HCT116 (cell line): ENCODE measurements around the gene DLX3. TPM values are rescaled to one million over a fixed set of nuclear protein-coding genes. Genes with fewer than 3 reads are reported as not detected.

Experiments
- ATAC-seq: fragments of 200-7000 bp; cut with Tn5 transposase; 2 replicates; pipeline ENCODE4 v1.9.1; 2020; ENCODE audit warnings: mild to moderate bottlenecking, moderate library complexity
- BruUV-seq: library from RNA; stranded (reverse); fragments of 400-500 nt; replicated peaks from 2 replicates; lab custom pipeline; 2021; lab: Mats Ljungman, UMichigan
- CTCF ChIA-PET: fragments of 300-600 bp; sonication (Branson Sonifier 250); formaldehyde crosslinking; loops from one replicate; lab custom pipeline; 2021; ENCODE audit warnings: antibody characterized with exemption; lab: Charles Lee
- POLR2A ChIA-PET: fragments of 300-600, 350-600 bp; sonication (Branson Sonifier 250); formaldehyde crosslinking; loops from one replicate; lab custom pipeline; 2021; ENCODE audit warnings: antibody characterized with exemption; lab: Charles Lee
- RAD21 ChIA-PET, 2 experiments: fragments of 300-600 bp; sonication (Branson Sonifier 250); formaldehyde crosslinking; loops; one replicate each; lab custom pipeline; 2023; ENCODE audit warnings: low total read pairs in 2 of 2; ENCODE audit not compliant: uncharacterized antibody in 2 of 2, unreplicated experiment in 2 of 2, low non-redundant PET in 1 of 2; lab: Charles Lee
- DNase-seq: peaks from one replicate; pipeline ENCODE4 v3.0.0-alpha.2; 2010; ENCODE audit warnings: low read depth, low spot score
- H2AFZ ChIP-seq: fragments of 200-600 bp; shearing (Covaris generic), sonication (generic); 2 replicates; pipeline ENCODE4 v1.6.1; 2017; ENCODE audit warnings: low read depth, mixed run types, mixed read lengths, antibody characterized with exemption, low read length; ENCODE audit not compliant: poor library complexity, severe bottlenecking
- H3K27ac ChIP-seq: 2 replicates; pipeline ENCODE4 v1.5.1; 2012; ENCODE audit warnings: low read depth, low read length
- H3K27me3 ChIP-seq: fragments of 200-600 bp; sonication (generic); 2 replicates; pipeline ENCODE4 v1.6.1; 2016; ENCODE audit warnings: mixed run types, low read length, mixed read lengths; ENCODE audit not compliant: insufficient read depth
- H3K36me3 ChIP-seq, 2 experiments: fragments of 200-500 bp in 1 of 2; fragments of 200-600 bp in 1 of 2; sonication (Bioruptor generic) in 1 of 2; sonication (generic) in 1 of 2; 2 replicates each; pipeline versions ENCODE4 v1.5.1 to v1.6.1; 2014 to 2016; ENCODE audit warnings: low read length in 2 of 2, inconsistent platforms in 1 of 2, mixed read lengths in 1 of 2, mixed run types in 1 of 2; ENCODE audit not compliant: insufficient read depth in 2 of 2, control insufficient read depth in 1 of 2
- H3K4me1 ChIP-seq, 2 experiments: fragments of 200-600 bp in 1 of 2; sonication (generic) in 1 of 2; 2 replicates each; pipeline versions ENCODE4 v1.5.1 to v1.6.1; 2012 to 2017; ENCODE audit warnings: low read length in 2 of 2, inconsistent platforms in 1 of 2, mild to moderate bottlenecking in 1 of 2, mixed read lengths in 1 of 2, mixed run types in 1 of 2, moderate library complexity in 1 of 2; ENCODE audit not compliant: insufficient read depth in 2 of 2, control insufficient read depth in 1 of 2
- H3K4me2 ChIP-seq: fragments of 200-600 bp; sonication (generic); 2 replicates; pipeline ENCODE4 v1.6.1; 2017; ENCODE audit warnings: mixed run types, low read length, mixed read lengths
- H3K4me3 ChIP-seq, 2 experiments: fragments of 200-600 bp in 1 of 2; sonication (generic) in 1 of 2; replicated peaks in 1 of 2; 2 replicates each; pipeline ENCODE4 v1.5.1; 2011 to 2016; ENCODE audit warnings: low read length in 2 of 2, control low read depth in 1 of 2, low read depth in 1 of 2, mild to moderate bottlenecking in 1 of 2, mixed read lengths in 1 of 2, mixed run types in 1 of 2
- H3K79me2 ChIP-seq: fragments of 200-600 bp; sonication (generic); 2 replicates; pipeline ENCODE4 v1.6.1; 2017; ENCODE audit warnings: mild to moderate bottlenecking, mixed run types, low read length, moderate library complexity, mixed read lengths; ENCODE audit not compliant: insufficient read depth
- H3K9ac ChIP-seq: fragments of 200-600 bp; sonication (generic); 2 replicates; pipeline ENCODE4 v1.6.1; 2016; ENCODE audit warnings: low read length, mixed read lengths
- H3K9me2 ChIP-seq: fragments of 200-600 bp; sonication (generic), shearing (Covaris generic); 2 replicates; pipeline ENCODE4 v1.6.1; 2017; ENCODE audit warnings: mixed run types, mild to moderate bottlenecking, moderate library complexity; ENCODE audit not compliant: insufficient read depth
- H3K9me3 ChIP-seq, 2 experiments: fragments of 200-500 bp in 1 of 2; fragments of 200-600 bp in 1 of 2; sonication (Bioruptor generic) in 1 of 2; sonication (generic) in 1 of 2; 2 replicates each; pipeline ENCODE4 v1.6.1; 2014 to 2017; ENCODE audit warnings: low read length in 2 of 2, mixed read lengths in 2 of 2, inconsistent platforms in 1 of 2, low read depth in 1 of 2, mild to moderate bottlenecking in 1 of 2, mixed run types in 1 of 2, moderate library complexity in 1 of 2; ENCODE audit not compliant: control insufficient read depth in 1 of 2, insufficient read depth in 1 of 2
- H4K20me1 ChIP-seq: fragments of 200-600 bp; sonication (generic), shearing (Covaris generic); 2 replicates; pipeline ENCODE4 v1.6.1; 2017; ENCODE audit warnings: mixed run types, mild to moderate bottlenecking, moderate library complexity; ENCODE audit not compliant: insufficient read depth
- CEBPB ChIP-seq: IDR thresholded peaks from 2 replicates; pipeline ENCODE4 v1.6.1; 2012; ENCODE audit warnings: low read depth
- ELF1 ChIP-seq: IDR thresholded peaks from 2 replicates; pipeline ENCODE4 v1.6.1; 2012; ENCODE audit warnings: low read depth, borderline replicate concordance
- EZH2phosphoT487 ChIP-seq: fragments of 200-600 bp; IDR thresholded peaks from 2 replicates; pipeline ENCODE4 v1.6.1; 2018; ENCODE audit warnings: antibody characterized with exemption, borderline replicate concordance
- JUND ChIP-seq: IDR thresholded peaks from 2 replicates; pipeline ENCODE4 v1.6.1; 2012
- MAX ChIP-seq: IDR thresholded peaks from 2 replicates; pipeline ENCODE4 v1.6.1; 2012
- POLR2A ChIP-seq: IDR thresholded peaks from 2 replicates; pipeline ENCODE4 v1.7.0; 2011; ENCODE audit warnings: borderline replicate concordance; ENCODE audit not compliant: insufficient read depth, insufficient read length; ENCODE audit errors: extremely low read depth
- POLR2AphosphoS5 ChIP-seq: IDR thresholded peaks from 2 replicates; pipeline ENCODE4 v1.6.1; 2011; ENCODE audit warnings: mild to moderate bottlenecking, low read depth, low read length, moderate library complexity
- YY1 ChIP-seq: IDR thresholded peaks from 2 replicates; pipeline ENCODE4 v1.6.1; 2011; ENCODE audit warnings: low read length, low read depth, moderate library complexity, mild to moderate bottlenecking; ENCODE audit not compliant: insufficient replicate concordance; ENCODE audit errors: extremely low read depth
- ZFX ChIP-seq: fragments of 450-650 bp; IDR thresholded peaks from 2 replicates; pipeline ENCODE4 v1.6.1; 2017
- ZNF274 ChIP-seq: fragments of 200-500 bp; sonication (Bioruptor generic); IDR thresholded peaks from 2 replicates; pipeline ENCODE4 v1.6.1; 2014; ENCODE audit warnings: mild to moderate bottlenecking, low read depth, low read length, inconsistent platforms
- intact Hi-C: fragments of 100-400 bp; cut with micrococcal nuclease; formaldehyde crosslinking; loops from 2 replicates; pipeline ENCODE4 v1.10.0; 2022
- total RNA-seq: library from RNA; stranded (reverse); gene quantifications from one replicate; pipeline ENCODE4 v1.2.1, GENCODE V29; 2021; ENCODE audit not compliant: unreplicated experiment
- TF ChIP-seq, protein P1 (sequence below): IDR thresholded peaks from 2 replicates; pipeline ENCODE4 v1.6.1; 2011; ENCODE audit warnings: mild to moderate bottlenecking, low read length, moderate library complexity; ENCODE audit not compliant: insufficient replicate concordance; ENCODE audit errors: extremely low read depth
- TF ChIP-seq, protein P2 (sequence below): IDR thresholded peaks from 2 replicates; pipeline ENCODE4 v1.6.1; 2012; ENCODE audit warnings: low read depth
- TF ChIP-seq, protein P3 (sequence below): IDR thresholded peaks from 2 replicates; pipeline ENCODE4 v1.6.1; 2012

The DLX3 gene
- total RNA-seq, 1 experiment from 2014 or later = not detected

DNA sequence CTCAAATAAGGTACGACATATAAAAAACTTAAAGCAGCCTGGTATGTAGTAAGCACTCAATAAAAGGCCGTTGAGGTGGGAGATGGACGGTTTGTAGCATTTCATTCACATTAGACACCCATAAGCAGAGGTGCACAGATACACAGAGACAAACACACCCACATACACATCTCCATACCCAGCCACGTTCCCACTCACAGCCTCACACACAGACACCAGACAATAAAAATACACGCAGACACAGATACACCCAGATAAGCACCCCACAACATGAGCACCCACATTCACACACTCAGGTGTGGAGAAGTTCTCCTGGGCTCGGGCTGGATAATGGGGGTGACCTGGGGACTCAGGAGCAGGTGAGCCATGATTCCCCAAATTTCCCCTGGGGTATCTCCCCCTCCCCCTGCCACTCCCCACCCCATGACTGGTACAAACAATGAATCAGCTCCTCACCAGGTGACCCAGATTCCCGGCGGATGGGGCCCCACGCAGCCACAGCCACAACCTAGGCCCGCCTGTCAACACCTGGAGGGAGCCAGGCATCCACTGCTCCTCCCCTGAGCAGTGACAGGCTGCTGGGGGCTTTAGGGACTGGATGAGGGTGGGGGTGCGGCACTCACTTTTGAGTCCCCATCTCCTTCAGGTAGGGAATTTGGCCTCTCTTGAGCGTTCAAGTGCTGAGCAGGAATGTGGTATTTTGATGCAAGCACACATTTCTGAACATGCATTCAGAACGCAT lies 2.7 kb downstream of the DLX3 start (continued):
- TF ChIP-seq, protein P1, sequence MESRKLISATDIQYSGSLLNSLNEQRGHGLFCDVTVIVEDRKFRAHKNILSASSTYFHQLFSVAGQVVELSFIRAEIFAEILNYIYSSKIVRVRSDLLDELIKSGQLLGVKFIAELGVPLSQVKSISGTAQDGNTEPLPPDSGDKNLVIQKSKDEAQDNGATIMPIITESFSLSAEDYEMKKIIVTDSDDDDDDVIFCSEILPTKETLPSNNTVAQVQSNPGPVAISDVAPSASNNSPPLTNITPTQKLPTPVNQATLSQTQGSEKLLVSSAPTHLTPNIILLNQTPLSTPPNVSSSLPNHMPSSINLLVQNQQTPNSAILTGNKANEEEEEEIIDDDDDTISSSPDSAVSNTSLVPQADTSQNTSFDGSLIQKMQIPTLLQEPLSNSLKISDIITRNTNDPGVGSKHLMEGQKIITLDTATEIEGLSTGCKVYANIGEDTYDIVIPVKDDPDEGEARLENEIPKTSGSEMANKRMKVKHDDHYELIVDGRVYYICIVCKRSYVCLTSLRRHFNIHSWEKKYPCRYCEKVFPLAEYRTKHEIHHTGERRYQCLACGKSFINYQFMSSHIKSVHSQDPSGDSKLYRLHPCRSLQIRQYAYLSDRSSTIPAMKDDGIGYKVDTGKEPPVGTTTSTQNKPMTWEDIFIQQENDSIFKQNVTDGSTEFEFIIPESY = no peak

DNA sequence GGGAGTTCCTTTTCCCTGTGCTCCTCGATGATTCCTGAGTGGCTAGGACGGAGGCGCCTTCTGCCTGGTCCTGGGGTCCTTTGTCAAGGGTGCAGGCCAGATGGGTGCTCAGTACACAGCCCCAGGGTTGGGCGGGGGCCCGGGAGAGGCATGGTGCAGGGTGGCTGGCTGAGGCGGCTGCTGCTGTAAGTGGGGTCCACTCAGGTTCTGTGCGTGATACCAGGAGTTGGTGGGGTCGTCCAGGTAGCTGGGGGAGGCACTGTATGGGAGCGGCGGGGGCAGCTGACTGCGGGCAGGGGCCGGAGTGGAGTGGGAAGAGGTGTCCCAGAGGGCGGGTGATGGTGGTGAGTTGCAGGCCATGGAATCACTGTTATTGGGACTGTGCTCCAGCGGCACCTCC lies 3.6 kb downstream of the DLX3 start:
- Histone ChIP-seq H3K4me3 (no peak overlapping the region), H3K27me3 (peaks cover 9% of the 10 kb centered on the region; the same call in 1 of the 2 replicates), H2AFZ (no peak overlapping the region), H4K20me1 (no peaks in the 10 kb centered on the region), H3K27ac (no peak overlapping the region), H3K36me3 (no peaks in the 10 kb centered on the region), H3K4me1 (peaks cover 7 to 15% of the 10 kb centered on the region in 2 experiments; a peak in 2 of 4 replicates), H3K9ac (no peak overlapping the region), H3K79me2 (no peaks in the 10 kb centered on the region), H3K4me2 (no peak overlapping the region), H3K9me2 (no peaks in the 10 kb centered on the region)
- ATAC-seq = no peak
- intact Hi-C loops = no loop called here
- ChIA-PET RAD21 (no interaction called here), CTCF (no interaction called here), POLR2A (no interaction called here)
- no TSS peak for BruUV-seq
- no peak for DNase-seq
- no peak for TF ChIP-seq ZNF274
- no peak for TF ChIP-seq ZFX
- TF ChIP-seq JUND = no peak
- TF ChIP-seq ELF1 = no peak
- TF ChIP-seq YY1 = no peak
- TF ChIP-seq, protein P2, sequence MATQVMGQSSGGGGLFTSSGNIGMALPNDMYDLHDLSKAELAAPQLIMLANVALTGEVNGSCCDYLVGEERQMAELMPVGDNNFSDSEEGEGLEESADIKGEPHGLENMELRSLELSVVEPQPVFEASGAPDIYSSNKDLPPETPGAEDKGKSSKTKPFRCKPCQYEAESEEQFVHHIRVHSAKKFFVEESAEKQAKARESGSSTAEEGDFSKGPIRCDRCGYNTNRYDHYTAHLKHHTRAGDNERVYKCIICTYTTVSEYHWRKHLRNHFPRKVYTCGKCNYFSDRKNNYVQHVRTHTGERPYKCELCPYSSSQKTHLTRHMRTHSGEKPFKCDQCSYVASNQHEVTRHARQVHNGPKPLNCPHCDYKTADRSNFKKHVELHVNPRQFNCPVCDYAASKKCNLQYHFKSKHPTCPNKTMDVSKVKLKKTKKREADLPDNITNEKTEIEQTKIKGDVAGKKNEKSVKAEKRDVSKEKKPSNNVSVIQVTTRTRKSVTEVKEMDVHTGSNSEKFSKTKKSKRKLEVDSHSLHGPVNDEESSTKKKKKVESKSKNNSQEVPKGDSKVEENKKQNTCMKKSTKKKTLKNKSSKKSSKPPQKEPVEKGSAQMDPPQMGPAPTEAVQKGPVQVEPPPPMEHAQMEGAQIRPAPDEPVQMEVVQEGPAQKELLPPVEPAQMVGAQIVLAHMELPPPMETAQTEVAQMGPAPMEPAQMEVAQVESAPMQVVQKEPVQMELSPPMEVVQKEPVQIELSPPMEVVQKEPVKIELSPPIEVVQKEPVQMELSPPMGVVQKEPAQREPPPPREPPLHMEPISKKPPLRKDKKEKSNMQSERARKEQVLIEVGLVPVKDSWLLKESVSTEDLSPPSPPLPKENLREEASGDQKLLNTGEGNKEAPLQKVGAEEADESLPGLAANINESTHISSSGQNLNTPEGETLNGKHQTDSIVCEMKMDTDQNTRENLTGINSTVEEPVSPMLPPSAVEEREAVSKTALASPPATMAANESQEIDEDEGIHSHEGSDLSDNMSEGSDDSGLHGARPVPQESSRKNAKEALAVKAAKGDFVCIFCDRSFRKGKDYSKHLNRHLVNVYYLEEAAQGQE = no peak
- TF ChIP-seq, protein P1 = no peak
- TF ChIP-seq EZH2phosphoT487 = no peak
- TF ChIP-seq POLR2A = no peak
- no peak for TF ChIP-seq CEBPB
- TF ChIP-seq, protein P3, sequence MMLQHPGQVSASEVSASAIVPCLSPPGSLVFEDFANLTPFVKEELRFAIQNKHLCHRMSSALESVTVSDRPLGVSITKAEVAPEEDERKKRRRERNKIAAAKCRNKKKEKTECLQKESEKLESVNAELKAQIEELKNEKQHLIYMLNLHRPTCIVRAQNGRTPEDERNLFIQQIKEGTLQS = no peak
- TF ChIP-seq MAX = no peak
- TF ChIP-seq POLR2AphosphoS5 = no peak
- TF ChIP-seq, all 23 proteins: peak for 0
- H3K9me3 ChIP-seq = no peaks in the 10 kb centered on the region
